Measurements from ENCODE around the gene METRNL.

METRNL gene

DNA sequence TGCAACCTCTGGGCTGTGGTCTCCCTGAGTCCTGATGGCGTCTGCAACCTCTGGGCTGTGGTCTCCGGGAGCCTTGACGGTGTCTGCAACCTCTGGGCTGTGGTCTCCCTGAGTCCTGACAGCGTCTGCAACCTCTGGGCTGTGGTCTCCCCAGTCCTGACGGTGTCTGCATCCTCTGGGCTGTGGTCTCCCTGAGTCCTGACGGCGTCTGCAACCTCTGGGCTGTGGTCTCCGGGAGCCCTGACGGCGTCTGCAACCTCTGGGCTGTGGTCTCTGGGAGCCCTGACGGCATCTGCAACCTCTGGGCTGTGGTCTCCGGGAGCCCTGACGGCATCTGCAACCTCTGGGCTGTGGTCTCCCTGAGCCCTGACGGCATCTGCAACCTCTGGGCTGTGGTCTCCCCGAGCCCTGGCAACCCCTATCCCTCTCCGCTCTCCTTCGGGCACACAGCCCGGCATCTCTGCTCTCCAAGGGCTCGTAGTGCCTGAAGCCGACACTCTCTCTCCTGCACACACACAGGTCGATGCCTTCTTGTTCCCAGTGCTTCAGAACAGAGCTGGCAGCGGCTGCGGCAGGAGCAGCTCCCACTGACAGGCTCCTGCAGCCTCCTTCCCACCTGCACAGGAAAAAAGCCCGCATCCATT lies 45.6 kb downstream of the METRNL start:
- TF ChIP-seq, protein P1, sequence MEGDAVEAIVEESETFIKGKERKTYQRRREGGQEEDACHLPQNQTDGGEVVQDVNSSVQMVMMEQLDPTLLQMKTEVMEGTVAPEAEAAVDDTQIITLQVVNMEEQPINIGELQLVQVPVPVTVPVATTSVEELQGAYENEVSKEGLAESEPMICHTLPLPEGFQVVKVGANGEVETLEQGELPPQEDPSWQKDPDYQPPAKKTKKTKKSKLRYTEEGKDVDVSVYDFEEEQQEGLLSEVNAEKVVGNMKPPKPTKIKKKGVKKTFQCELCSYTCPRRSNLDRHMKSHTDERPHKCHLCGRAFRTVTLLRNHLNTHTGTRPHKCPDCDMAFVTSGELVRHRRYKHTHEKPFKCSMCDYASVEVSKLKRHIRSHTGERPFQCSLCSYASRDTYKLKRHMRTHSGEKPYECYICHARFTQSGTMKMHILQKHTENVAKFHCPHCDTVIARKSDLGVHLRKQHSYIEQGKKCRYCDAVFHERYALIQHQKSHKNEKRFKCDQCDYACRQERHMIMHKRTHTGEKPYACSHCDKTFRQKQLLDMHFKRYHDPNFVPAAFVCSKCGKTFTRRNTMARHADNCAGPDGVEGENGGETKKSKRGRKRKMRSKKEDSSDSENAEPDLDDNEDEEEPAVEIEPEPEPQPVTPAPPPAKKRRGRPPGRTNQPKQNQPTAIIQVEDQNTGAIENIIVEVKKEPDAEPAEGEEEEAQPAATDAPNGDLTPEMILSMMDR (IDR thresholded peaks at IDR 0.05; ENCODE audit: control insufficient read depth, insufficient read depth, low read depth, low read length, missing control alignments): no peak
- H3K4me3 ChIP-seq (ENCODE audit: control insufficient read depth, low read depth, low read length): no peak overlapping the region
- no peak for DNase-seq (ENCODE audit: low read depth)

DNA sequence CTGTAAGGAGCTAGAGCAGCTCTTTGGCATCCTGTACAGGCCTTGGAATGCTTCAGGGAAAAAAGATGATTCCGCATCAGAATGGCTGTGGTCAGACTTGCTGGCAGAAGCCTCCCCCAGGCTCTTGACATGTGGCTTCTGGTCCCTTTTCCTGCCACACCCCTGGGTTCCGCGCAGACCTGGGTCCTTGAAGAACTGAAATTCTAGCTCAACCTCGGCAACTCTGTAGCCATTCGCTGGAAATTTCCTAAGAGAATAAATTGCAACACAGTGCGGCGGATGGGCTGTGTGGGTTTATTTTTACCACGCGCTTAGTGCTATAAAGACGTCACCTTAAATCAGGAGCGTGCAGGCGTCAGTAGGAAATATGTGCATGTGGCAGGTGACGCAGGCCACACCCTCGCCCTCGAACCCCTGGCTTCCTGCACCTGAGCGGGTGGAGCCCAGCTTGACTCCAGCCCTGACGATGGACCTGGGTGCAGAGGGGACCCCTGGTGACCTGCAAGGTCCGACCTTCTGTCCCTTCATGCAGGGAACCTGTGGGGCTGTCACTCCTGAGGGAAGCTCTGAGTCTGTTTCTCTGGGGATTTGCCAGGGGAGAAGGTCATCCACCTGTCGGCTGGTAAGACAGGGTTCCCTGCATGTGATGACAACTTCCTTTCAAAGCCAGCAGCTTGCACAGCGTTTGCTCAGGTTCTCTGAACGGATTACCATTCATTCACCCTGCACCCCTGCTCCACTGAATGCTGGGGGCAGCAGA lies 46.3 kb downstream of the METRNL start:
- TF ChIP-seq, protein P1 (IDR thresholded peaks at IDR 0.05; ENCODE audit: control insufficient read depth, insufficient read depth, low read depth, low read length, missing control alignments): no peak
- peak; percentile 65 for DNase-seq (ENCODE audit: low read depth)
- H3K4me3 ChIP-seq (ENCODE audit: control insufficient read depth, low read depth, low read length): no peak overlapping the region

DNA sequence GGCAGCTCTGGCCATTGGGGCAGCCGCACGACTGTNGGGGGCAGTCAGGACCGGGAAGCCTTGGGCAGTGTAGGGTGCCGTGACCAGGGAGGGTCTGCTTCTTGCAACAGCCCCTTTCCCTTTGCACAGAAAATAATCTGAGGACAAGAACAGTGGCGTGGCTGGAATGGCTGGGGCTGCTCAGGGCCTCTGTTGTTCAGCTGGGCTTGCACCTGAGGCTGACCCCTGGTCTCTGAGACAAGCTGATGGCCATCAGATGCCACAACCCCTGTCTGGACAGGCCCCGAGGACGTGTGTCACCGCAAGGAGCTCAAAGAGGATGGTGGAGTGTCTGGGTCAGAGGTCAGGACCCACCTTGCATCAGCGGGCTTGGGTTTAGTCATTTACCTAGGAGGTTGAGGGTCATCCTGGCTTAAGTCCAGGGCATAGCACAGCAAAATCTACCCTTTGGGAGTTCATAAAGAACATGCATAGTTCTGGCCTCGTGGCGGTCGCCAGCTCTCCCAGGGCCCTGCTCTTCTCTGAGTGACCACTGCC lies 46.9 kb downstream of the METRNL start:
- H3K4me3 ChIP-seq (ENCODE audit: control insufficient read depth, low read depth, low read length): no peak overlapping the region
- TF ChIP-seq, protein P1 (IDR thresholded peaks at IDR 0.05; ENCODE audit: control insufficient read depth, insufficient read depth, low read depth, low read length, missing control alignments): no peak
- DNase-seq (ENCODE audit: low read depth): no peak

DNA sequence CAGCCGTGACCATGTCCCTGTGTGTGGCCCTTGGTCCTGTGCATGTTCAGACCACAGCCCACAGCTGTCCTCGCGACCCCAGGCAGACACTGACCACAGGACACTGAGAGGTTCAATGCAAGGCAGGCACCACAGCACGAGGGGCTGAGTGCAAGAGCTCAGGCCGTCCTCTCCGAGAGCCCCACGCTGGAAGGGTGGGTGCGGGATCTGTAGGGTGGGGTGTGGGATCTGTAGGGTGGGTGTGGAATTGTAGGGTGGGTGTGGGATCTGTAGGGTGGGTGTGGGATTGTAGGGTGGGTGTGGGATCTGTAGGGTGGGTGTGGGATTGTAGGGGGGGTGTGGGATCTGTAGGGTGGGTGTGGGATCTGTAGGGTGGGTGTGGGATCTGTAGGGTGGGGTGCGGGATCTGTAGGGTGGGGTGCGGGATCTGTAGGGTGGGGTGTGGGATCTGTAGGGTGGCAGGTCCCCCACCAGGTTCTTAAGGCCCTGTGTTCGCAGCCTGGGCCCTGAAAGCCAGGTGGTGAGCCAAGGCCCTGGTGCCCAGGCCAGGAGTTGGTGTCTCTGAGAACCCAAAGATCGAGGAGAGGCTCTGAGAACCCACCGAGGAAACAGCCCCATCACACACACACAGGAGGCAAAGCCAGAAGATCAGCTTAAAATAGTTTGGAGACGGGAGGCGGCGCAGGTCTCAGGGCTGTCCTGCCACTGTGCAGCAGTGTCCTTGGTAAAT lies 48.2 kb downstream of the METRNL start:
- no peak overlapping the region for H3K4me3 ChIP-seq (ENCODE audit: control insufficient read depth, low read depth, low read length)
- TF ChIP-seq, protein P1 (IDR thresholded peaks at IDR 0.05; ENCODE audit: control insufficient read depth, insufficient read depth, low read depth, low read length, missing control alignments): no peak
- DNase-seq (ENCODE audit: low read depth): no peak

DNA sequence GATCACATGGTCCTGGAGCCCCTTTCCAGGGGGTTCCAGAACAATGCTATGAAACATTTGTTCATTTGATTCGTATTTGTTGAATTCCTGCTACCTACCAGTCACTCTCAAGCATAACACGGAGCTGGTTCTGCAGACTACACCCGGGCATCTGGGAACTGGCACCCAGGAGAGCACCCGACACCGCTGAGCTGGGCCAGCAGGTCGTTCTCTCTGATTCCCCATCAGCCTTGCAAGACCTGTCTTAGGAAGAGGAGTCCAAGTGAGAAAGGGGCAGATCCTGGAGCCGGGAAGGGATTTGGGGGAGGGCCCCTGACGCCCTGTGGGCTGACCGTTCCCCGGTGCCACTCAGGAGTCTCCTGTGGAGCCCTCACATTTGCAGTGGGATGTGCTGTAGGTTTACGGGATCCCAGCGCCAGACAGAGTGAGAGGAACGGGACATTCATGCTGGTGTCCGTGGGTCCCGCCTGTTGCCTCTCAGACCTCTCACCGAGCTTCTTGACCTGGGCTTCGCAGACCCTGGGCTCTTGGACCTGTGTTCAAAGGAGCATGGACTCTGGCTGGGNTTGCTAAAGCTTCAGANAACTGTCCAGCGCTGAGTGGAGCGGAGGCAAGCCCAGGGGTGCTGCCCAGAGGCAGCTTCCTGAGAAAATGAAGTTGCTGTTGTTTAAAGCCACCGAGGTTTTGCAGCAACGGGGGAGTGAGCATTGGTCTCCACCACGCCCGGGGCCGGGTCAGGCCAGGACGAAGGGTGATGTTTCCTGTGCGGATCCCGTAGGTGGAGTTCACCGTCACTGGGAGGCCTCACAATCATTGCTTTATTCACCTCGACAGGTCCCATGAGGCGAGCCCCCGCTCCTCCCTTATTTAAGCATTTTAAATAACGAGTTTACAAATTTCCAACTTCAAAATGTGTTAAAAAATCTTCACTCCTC lies 49.2 kb downstream of the METRNL start:
- DNase-seq (ENCODE audit: low read depth): no peak
- TF ChIP-seq, protein P1 (IDR thresholded peaks at IDR 0.05; ENCODE audit: control insufficient read depth, insufficient read depth, low read depth, low read length, missing control alignments): no peak
- no peak overlapping the region for H3K4me3 ChIP-seq (ENCODE audit: control insufficient read depth, low read depth, low read length)

Data from AG09309 (cell line).